ENCODE data around the gene OTULINL. TPM values are rescaled to one million over a fixed set of nuclear protein-coding genes. Genes with fewer than 3 reads are reported as not detected.

The OTULINL gene
- 14.1 and 27.5 TPM in 2 replicates for total RNA-seq

DNA sequence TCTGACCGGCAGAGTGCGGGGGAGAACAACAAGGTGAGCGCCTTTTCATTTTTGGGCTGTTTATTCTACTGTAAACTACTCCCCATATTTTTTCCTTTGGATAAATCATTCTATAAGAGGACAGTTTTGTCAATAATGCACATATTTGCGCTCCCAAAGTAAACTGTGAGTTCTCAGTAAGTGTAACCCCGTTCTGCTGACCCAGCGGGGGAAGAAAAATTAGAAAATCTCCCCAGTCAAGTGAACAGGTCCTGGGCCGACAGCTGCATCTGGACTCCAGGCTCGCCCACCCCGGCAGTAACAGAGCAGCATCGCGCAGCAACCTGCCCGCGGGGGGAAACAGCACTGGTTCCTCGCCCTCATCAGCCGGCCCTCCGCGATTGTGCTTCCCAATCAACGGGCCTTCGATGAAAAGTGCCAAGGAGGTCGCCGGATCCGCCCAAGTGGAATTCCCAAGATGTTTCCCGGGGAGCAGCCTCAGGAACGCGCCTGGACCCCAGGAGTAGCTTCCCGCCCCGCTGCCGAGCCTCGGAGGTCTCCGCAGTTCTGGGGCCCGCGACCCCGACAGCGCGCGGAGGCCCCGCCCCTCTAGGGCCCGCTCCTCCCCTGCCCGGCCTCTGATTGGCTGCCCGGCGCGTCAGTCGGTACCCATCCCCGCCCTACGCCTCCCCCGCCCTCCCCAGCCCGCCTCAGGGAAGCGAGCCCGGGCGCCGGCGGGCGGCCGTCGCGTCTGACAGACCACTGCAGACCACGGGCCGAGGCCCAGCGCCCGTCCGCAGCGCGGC is at the start of gene OTULINL:
Gene OTULINL, plus strand, starts transcription at position 687 of the 785 bp plus-strand sequence. CDS start 103 bp downstream, outside the sequence.

Other genes with a start within 250 kb of the OTULINL start
- gene OTULIN, start 82.9 kb downstream of the OTULINL start, total RNA-seq: 23.6 and 33.0 TPM in 2 replicates

All from placental epithelial cell (primary cell).